DND-41 (cell line): ENCODE results near the gene FAM217B.

Source experiments
- ATAC-seq: fragments of 200-7000 bp; cut with Tn5 transposase; 3 replicates; pipeline ENCODE4 v1.9.1; 2021; ENCODE audit warnings: low read depth; ENCODE audit not compliant: insufficient read depth
- DNase-seq: peaks from one replicate; pipeline ENCODE4 v3.0.0-alpha.2; 2020
- H2AFZ ChIP-seq: 2 replicates; pipeline ENCODE4 v1.6.0; 2012; ENCODE audit warnings: low read depth, low read length
- H3K27ac ChIP-seq: 2 replicates; pipeline ENCODE4 v1.5.1; 2012; ENCODE audit warnings: low read length, inconsistent platforms
- H3K27me3 ChIP-seq: fragments of 200-600 bp; sonication (generic); 2 replicates; pipeline ENCODE4 v1.6.0; 2012; ENCODE audit warnings: low read length, mild to moderate bottlenecking, inconsistent platforms; ENCODE audit not compliant: insufficient read depth, poor library complexity
- H3K36me3 ChIP-seq: 2 replicates; pipeline ENCODE4 v1.5.1; 2012; ENCODE audit warnings: low read length, inconsistent platforms; ENCODE audit not compliant: insufficient read depth
- H3K4me1 ChIP-seq: 2 replicates; pipeline ENCODE4 v1.5.1; 2012; ENCODE audit warnings: mild to moderate bottlenecking, low read length; ENCODE audit not compliant: insufficient read depth
- H3K4me2 ChIP-seq: 2 replicates; pipeline ENCODE4 v1.6.0; 2012; ENCODE audit warnings: mild to moderate bottlenecking, moderate library complexity, low read length, inconsistent platforms; ENCODE audit not compliant: insufficient read depth
- H3K4me3 ChIP-seq, 2 experiments: fragments of 200-600 bp in 1 of 2; shearing (Covaris generic) in 1 of 2; 2 replicates each; pipeline ENCODE4 v1.5.1; 2012 to 2016; ENCODE audit warnings: inconsistent platforms in 2 of 2, low read length in 2 of 2, mild to moderate bottlenecking in 2 of 2, low read depth in 1 of 2, moderate library complexity in 1 of 2
- H3K79me2 ChIP-seq: 2 replicates; pipeline ENCODE4 v1.6.0; 2012; ENCODE audit warnings: low read length, inconsistent platforms; ENCODE audit not compliant: insufficient read depth
- H3K9ac ChIP-seq: 2 replicates; pipeline ENCODE4 v1.6.0; 2012; ENCODE audit warnings: low read depth, mild to moderate bottlenecking, inconsistent platforms, low read length, moderate library complexity
- H3K9me3 ChIP-seq: 2 replicates; pipeline ENCODE4 v1.5.1; 2012; ENCODE audit warnings: low read length, moderate library complexity, mild to moderate bottlenecking, inconsistent platforms; ENCODE audit not compliant: insufficient read depth, severe bottlenecking
- H4K20me1 ChIP-seq: 2 replicates; pipeline ENCODE4 v1.6.0; 2012; ENCODE audit warnings: low read length; ENCODE audit not compliant: insufficient read depth
- CTCF ChIP-seq: IDR thresholded peaks from 2 replicates; pipeline ENCODE4 v1.5.1; 2012; ENCODE audit warnings: borderline replicate concordance, low read length, moderate library complexity, mild to moderate bottlenecking; ENCODE audit not compliant: poor library complexity, severe bottlenecking; ENCODE audit errors: extremely low read depth
- EZH2 ChIP-seq: IDR thresholded peaks from 3 replicates; pipeline ENCODE4 v1.6.1; 2012; ENCODE audit warnings: borderline replicate concordance, low read depth, mild to moderate bottlenecking, moderate library complexity, low read length, inconsistent platforms; ENCODE audit not compliant: severe bottlenecking

FAM217B gene

GRCh38 chr20:59942245-59942644 is 2.1 kb downstream of the FAM217B start:
- Histone ChIP-seq H3K4me2 (peak overlapping the region; percentile 68; the same call in 1 of the 2 replicates), H3K36me3 (peaks cover 40% of the 10 kb centered on the region), H2AFZ (no peak overlapping the region), H3K9me3 (no peaks in the 10 kb centered on the region), H3K4me3 (no peak overlapping the region), H3K27me3 (no peaks in the 10 kb centered on the region), H3K4me1 (peaks cover 25% of the 10 kb centered on the region), H3K79me2 (peaks cover 19% of the 10 kb centered on the region), H4K20me1 (no peaks in the 10 kb centered on the region), H3K27ac (no peak overlapping the region), H3K9ac (peak overlapping the region; percentile 73; the same call in 1 of the 2 replicates)
- no peak for TF ChIP-seq EZH2
- no peak for TF ChIP-seq CTCF
- DNase-seq (no peak), ATAC-seq (no peak)

- no peaks in the 10 kb centered on the region for H4K20me1 ChIP-seq
- no peak overlapping the region for H3K4me3 ChIP-seq
- no peak overlapping the region for H3K9ac ChIP-seq
- DNase-seq, result no peak
- peaks cover 40% of the 10 kb centered on the region for H3K36me3 ChIP-seq
- H3K4me2 ChIP-seq, result no peak overlapping the region
- peaks cover 18% of the 10 kb centered on the region for H3K79me2 ChIP-seq
- H3K4me1 ChIP-seq, result peaks cover 34% of the 10 kb centered on the region
- no peak overlapping the region for H2AFZ ChIP-seq
- no peak for ATAC-seq
- TF ChIP-seq EZH2 (no peak), CTCF (no peak)
- H3K9me3 ChIP-seq, result no peaks in the 10 kb centered on the region
- no peaks in the 10 kb centered on the region for H3K27me3 ChIP-seq
- H3K27ac ChIP-seq, result no peak overlapping the region
Measured at GRCh38 chr20:59944726-59945125, 4.5 kb downstream of the FAM217B start.

GRCh38 chr20:59945175-59945574 is 5.0 kb downstream of the FAM217B start:
- H3K27ac ChIP-seq, result no peak overlapping the region
- DNase-seq, result no peak
- H3K79me2 ChIP-seq, result peaks cover 16% of the 10 kb centered on the region
- no peaks in the 10 kb centered on the region for H3K27me3 ChIP-seq
- no peaks in the 10 kb centered on the region for H4K20me1 ChIP-seq
- peaks cover 40% of the 10 kb centered on the region for H3K36me3 ChIP-seq
- H3K9ac ChIP-seq, result no peak overlapping the region
- no peak for TF ChIP-seq CTCF
- TF ChIP-seq EZH2, result no peak
- no peaks in the 10 kb centered on the region for H3K9me3 ChIP-seq
- H3K4me1 ChIP-seq, result peaks cover 32% of the 10 kb centered on the region
- no peak overlapping the region for H3K4me2 ChIP-seq
- no peak overlapping the region for H2AFZ ChIP-seq
- H3K4me3 ChIP-seq, result no peak overlapping the region
- no peak for ATAC-seq

- no peak overlapping the region for H3K4me3 ChIP-seq
- no peak for DNase-seq
- peaks cover 11% of the 10 kb centered on the region for H3K79me2 ChIP-seq
- no peak for TF ChIP-seq EZH2
- TF ChIP-seq CTCF, result no peak
- H2AFZ ChIP-seq, result no peak overlapping the region
- H3K4me2 ChIP-seq, result no peak overlapping the region
- peaks cover 32% of the 10 kb centered on the region for H3K4me1 ChIP-seq
- H3K27ac ChIP-seq, result no peak overlapping the region
- ATAC-seq, result no peak
- H3K9me3 ChIP-seq, result no peaks in the 10 kb centered on the region
- peaks cover 40% of the 10 kb centered on the region for H3K36me3 ChIP-seq
- H3K9ac ChIP-seq, result no peak overlapping the region
- no peaks in the 10 kb centered on the region for H4K20me1 ChIP-seq
- no peaks in the 10 kb centered on the region for H3K27me3 ChIP-seq
Measured at GRCh38 chr20:59945731-59946130, 5.5 kb downstream of the FAM217B start.
